CD4-positive, alpha-beta T cell treated with Interleukin-10 for 1 hour (primary cell): ENCODE data around the gene OR5I1.
"Not testable (repeated sequence)": the region's sequence is repeated elsewhere in the genome, so short reads cannot be mapped to it uniquely, and the experiment has no call there.

ENCODE experiments used
- DNase-seq: peaks from one replicate; pipeline ENCODE4 v3.0.0-alpha.2; 2020

The OR5I1 gene

DNA sequence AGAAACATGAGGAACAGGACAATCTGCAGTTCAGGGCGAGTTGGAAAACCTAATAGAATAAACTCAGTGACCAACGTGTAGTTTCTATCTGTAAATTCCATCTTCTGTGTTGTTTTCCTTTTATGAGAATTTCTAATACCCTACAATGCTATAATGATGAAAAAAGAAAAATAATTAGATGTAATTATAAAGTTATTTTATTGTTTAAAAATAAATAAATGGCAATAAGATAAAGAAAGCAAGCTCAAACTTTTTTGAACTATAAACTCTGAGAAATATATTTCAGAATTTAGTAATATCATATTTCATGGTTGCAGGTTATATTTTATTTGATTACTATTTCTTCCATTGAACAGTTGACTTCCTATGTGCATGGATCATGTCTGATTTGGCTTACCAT, at the start of gene OR5I1:
OR5I1 (minus strand) TSS at position 101 of the 400 bp plus-strand sequence; CDS start at position 101, 0 bp downstream.
- no peak for DNase-seq

DNA sequence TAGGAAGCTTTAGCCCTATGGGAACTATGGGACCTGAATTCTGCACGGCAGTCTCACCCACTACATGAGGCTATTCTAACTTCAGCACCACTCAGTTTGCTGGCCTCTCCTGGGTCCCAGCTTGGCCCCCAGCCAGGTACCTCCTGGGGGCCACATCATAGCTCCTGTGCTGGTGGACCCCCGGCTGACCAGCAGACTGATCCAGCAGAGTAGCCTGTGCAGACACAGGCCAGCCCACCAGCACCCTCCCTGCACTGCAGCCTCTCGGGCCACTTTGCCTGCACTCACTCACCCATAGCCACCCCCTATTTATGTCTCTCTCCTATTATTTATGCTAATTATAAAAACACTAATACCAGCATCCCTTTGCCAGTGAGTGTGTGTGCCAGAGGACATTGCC, 34.7 kb upstream of the OR5I1 start:
- no peak for DNase-seq

DNA sequence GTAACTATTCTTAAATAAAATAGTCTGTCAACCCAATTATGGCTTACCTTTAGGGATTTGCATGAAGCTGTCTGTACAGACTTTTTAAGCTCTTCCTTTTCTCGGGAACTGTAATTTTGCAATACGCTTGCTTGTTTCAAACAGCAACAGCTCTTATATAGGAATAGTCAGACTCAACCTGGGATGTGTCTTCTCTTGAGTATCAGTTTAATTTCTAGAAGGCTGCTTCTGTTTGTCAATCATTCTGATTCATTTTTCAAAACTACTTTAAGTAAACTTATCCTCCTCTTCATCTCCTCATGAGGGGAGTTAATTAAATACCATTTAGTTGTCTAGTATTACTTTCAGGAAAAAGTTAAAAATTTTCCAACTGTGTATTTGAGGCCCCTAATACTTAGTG, 33.6 kb upstream of the OR5I1 start, which contains the start of gene OR10AG1:
OR10AG1 (minus strand) TSS at position 101 of the 400 bp plus-strand sequence; CDS start at position 63, 38 bp downstream.
- DNase-seq: no peak

DNA sequence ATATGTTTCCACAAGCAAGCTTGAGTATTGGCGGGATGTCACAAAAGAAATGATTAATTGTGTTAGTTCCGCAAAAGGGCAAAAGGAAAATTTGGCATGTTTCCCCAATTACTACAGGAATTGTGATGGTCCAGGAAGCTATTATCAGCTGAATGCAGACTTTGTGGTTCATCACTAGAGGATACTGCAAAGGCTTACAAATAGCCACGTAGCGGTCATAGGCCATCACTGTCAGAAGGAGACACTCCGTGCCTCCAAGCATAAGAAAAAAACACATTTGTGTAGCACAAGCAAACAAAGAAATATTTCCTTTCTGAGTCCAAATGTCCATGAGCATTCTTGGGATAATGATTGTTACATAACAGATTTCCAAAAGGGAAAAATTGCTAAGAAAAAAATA, 31.7 kb upstream of the OR5I1 start:
- no peak for DNase-seq

DNA sequence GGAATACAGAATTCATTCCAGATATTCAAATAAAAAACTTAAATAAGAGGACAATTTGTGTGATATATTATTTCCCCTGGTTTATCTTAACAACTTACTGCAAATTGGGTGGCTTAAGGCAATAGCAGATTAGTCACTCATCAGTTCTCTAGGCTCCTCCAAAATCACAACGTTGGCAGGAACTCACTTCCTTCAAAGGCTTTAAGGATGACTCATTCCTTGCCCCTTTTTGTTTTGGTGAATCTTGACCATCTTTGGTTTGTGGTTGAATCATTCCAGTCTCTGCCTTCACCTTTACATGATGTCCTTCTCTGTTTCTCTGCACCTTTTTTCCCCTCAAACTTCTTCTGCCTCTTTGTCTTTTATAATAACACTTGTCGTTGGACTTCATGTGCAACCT, 30.2 kb upstream of the OR5I1 start:
- DNase-seq: no peak

DNA sequence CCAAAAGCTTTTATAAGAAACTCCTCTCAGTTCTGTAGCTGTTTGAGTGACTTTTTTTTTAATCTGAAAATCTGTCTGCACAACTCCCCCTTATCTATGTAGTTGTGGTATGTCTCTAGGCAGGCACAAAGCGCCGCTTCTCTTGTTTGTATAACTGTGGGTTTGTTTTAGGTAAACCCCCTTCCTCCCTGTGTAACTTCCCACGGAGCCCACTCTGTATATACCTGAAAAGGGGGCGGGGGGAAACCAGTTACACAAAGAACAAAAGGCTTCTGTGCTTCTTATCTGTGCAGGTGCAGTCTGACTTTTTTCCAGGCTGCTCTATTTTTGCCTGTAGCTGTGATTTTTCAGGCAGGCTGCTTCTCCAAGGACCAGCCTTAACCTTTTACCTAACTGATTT, 20.3 kb upstream of the OR5I1 start:
- no peak for DNase-seq

DNA sequence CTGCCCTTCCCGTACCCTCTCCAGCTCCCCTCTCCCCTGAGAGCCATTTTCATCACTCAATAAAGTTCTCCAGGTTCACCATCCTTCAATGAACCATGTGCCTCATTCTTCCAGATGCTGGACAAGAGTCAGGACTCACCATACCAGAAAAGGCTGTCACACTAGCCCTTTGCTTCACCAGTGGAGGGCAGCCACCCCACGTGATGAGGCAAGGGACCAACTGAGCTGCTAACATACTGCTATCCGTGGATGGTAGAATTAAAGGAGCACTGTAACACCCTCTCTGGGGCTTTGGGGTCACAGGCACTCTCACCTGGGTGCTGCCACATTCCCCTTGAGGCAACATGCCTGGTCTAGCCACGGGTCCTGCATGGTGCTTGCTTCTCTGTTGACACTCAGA, 13.1 kb upstream of the OR5I1 start:
- DNase-seq: no peak

DNA sequence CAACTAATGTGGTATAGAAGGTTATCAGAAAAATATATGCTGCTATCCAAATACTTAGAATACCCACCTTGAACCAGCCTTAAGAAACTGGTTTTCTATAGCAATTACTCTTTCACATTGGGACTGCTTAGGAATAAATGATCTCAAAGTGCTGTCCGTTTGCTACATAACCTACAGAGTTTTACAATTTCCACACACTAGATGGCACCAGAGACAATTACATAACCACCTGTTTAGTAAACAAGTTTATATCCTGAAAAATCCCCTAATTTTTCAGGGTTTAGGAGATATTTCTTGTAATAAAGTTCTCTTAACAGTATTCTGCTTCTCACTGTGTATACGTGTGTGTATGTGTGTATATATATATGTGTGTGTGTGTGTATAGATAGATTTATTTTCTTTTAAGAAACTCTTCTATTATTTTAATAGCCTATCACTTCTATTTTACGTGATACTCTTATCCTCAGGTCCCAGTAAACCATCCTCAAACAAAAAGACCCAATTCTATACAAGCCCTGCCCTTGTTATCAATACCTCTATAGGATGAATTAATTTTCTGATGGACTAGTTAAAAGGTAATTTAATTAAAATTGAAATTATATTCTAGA, 6.7 kb upstream of the OR5I1 start:
- DNase-seq: no peak

DNA sequence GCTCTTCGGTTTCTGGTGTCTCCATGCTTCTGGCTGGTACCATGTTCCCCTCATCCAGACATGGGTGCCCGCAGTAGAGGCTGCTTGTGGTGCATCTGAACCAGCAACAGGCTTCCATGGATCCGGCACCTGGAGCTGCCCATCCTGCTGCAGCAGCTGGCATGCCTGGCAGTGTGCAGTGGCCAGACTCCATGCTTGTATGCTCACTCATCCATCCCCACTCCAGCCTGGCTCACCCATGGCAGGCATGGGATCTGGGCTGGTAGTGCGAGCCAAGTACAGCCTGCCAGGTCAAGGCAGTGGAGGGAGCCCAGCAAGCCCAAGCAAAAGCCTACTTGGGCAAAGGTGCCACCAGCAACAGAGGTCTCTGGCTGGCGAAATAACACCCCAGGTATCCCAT, 15.7 kb downstream of the OR5I1 start:
- no peak for DNase-seq

DNA sequence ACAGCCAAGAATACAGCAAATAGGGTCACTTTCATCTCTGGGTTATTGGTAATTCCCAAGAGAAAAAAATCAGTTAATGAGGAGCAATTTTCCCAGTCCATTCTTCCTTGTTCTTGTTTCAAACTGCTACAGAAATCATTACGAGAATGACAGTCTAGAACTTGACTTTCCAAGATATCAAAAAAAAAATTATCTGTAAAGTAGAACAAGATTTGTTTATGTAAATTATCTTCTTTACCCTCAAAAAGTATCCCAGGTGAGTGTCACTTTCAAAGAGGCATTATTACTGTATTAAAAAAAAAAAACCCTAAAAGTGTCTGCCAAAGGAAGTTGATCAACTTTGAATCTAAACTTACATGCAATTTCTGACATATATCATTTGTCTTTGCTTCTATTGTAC, 21.7 kb downstream of the OR5I1 start, which contains the start of gene OR5W2:
OR5W2 (minus strand) TSS at position 101 of the 400 bp plus-strand sequence; CDS start at position 101, 0 bp downstream.
- DNase-seq: no peak

DNA sequence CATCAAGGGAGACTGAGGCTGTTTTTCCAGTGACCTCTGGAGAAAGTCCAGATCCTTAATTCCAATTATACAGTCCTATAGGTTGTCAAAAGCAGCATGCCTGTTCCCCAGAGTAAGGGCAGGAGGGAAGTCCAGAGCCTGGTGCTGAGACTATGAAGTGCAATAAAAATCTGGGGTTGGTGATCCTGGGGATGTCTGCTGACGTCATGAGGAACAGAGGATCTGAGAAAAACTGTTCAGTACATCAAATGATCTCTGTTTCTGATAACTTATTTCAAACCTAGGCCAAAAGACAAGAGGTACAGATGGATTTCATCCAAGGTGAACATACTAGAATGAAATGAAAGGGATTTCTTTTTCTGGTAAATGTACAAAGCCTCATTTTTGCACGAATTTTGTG, 33.9 kb downstream of the OR5I1 start:
- DNase-seq: no peak

DNA sequence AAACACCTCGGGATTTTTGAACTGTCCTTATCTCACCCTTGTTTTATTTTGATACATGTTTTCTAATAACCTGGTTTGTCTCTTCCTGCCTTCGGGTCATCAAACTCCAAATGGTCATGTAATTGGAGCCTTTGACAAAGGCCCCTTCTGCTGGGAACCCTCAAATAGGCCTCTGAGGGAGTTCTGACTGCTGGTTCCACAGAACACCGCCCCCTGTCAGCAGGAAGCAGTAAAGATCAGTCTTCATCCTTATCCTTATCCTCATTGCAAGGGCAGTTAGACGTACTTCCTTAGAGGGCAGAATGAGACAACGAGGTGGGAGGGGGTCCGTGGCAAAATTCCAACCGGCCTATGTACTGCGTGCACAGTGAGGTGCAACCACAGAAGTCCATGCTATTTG, 41.0 kb downstream of the OR5I1 start:
- DNase-seq: no peak

DNA sequence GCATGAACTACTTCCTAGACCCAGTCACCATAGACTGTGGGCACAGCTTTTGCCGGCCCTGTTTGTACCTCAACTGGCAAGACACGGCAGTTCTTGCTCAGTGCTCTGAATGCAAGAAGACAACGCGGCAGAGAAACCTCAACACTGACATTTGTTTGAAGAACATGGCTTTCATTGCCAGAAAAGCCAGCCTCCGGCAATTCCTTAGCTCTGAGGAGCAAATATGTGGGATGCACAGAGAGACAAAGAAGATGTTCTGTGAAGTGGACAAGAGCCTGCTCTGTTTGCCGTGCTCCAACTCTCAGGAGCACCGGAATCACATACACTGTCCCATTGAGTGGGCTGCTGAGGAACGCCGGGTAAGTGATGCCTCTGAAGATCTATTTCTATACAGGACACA, 50.7 kb downstream of the OR5I1 start:
- not testable (repeated sequence) for DNase-seq
